Erythroblast (primary cell): Measurements from ENCODE around the gene FAM20C.

ENCODE experiments used
- GATA1 ChIP-seq: IDR thresholded peaks from 2 replicates; pipeline ENCODE4 v1.6.1; 2011; ENCODE audit warnings: low read depth, mild to moderate bottlenecking, control low read depth, low read length, moderate library complexity
- POLR2A ChIP-seq: IDR thresholded peaks from 2 replicates; pipeline ENCODE4 v1.6.1; 2011; ENCODE audit warnings: mild to moderate bottlenecking, low read length

- TF ChIP-seq POLR2A (no peak), GATA1 (no peak)
Observed at GRCh38 chr7:151346-152050, 40.9 kb upstream of the FAM20C start.
